GM12892 (cell line): Measurements from ENCODE around the gene RIPOR2.
"Not testable (repeated sequence)": the region's sequence is repeated elsewhere in the genome, so short reads cannot be mapped to it uniquely, and the experiment has no call there.

Source experiments
- DNase-seq: peaks from one replicate; pipeline ENCODE4 v3.0.0; 2011; ENCODE audit not compliant: insufficient read length
- FAIRE-seq: peaks from 2 replicates; lab custom pipeline; 2011; peaks lifted over from hg19 to GRCh38; lab: Jason Lieb, UNC
- POLR2A ChIP-seq: IDR thresholded peaks from 2 replicates; pipeline ENCODE4 v1.6.1; 2011; ENCODE audit warnings: low read depth, low read length, control low read depth
- POLR2AphosphoS5 ChIP-seq: IDR thresholded peaks from 2 replicates; pipeline ENCODE4 v1.6.1; 2011; ENCODE audit warnings: low read depth, low read length, control low read depth
- TAF1 ChIP-seq: IDR thresholded peaks from 2 replicates; pipeline ENCODE4 v1.6.1; 2011; ENCODE audit warnings: low read depth, mild to moderate bottlenecking, control low read depth, low read length, borderline replicate concordance

The RIPOR2 gene

GRCh38 chr6:24755279-24755678, 180.5 kb downstream of the RIPOR2 start:
- no peak for DNase-seq
- TF ChIP-seq TAF1 (no peak), POLR2AphosphoS5 (no peak), POLR2A (no peak)
- FAIRE-seq, result no peak

GRCh38 chr6:24754378-24754777, 181.4 kb downstream of the RIPOR2 start:
- FAIRE-seq, DNase-seq: not testable (repeated sequence)
